Activated naive CD8-positive, alpha-beta T cell treated with anti-CD3 and anti-CD28 coated beads, Interleukin-2, amount 10 ng/mL, durations not matched to agents 7 days and 5 days (primary cell): ENCODE results near the gene TMEM214. TPM values are rescaled to one million over a fixed set of nuclear protein-coding genes. Genes with fewer than 3 reads are reported as not detected.

Experiments used
- ATAC-seq: fragments of 150-1000 bp; cut with Tn5 transposase; one replicate; pipeline ENCODE4 v1.10.0; 2021; ENCODE audit warnings: low read depth, moderate library complexity
- POLR2A ChIA-PET: fragments of 350-600 bp; sonication (Branson Sonifier 250); formaldehyde crosslinking; loops from one replicate; lab custom pipeline; 2021; ENCODE audit warnings: antibody characterized with exemption; lab: Charles Lee
- DNase-seq: peaks from one replicate; pipeline ENCODE4 v3.0.0; 2021
- H3K27ac Mint-ChIP-seq: one replicate; pipeline ENCODE4 v1.8.0; 2022; ENCODE audit warnings: mild to moderate bottlenecking, mixed read lengths
- H3K27me3 Mint-ChIP-seq: one replicate; pipeline ENCODE4 v1.8.0; 2022; ENCODE audit warnings: mild to moderate bottlenecking, moderate library complexity, mixed read lengths
- H3K36me3 Mint-ChIP-seq: one replicate; pipeline ENCODE4 v1.8.0; 2021; ENCODE audit warnings: mild to moderate bottlenecking, mixed read lengths
- H3K4me1 Mint-ChIP-seq: one replicate; pipeline ENCODE4 v1.8.0; 2021; ENCODE audit warnings: mixed read lengths
- H3K4me3 Mint-ChIP-seq: one replicate; pipeline ENCODE4 v1.8.0; 2022; ENCODE audit warnings: mild to moderate bottlenecking, moderate library complexity, mixed read lengths
- H3K9me3 Mint-ChIP-seq: one replicate; pipeline ENCODE4 v1.8.0; 2021; ENCODE audit warnings: mixed read lengths
- total RNA-seq, 2 experiments: library from RNA; stranded (reverse); gene quantifications; one replicate each; pipeline ENCODE4 v1.2.3, GENCODE V29; 2021

The TMEM214 gene
- total RNA-seq, 2 experiments from 2014 or later = 68.1 to 70.8 TPM

GRCh38 chr2:27038631-27039339 lies 6.0 kb downstream of the TMEM214 start:
- no peak for DNase-seq
- Mint-ChIP-seq H3K27me3 (no peaks in the 10 kb centered on the region), H3K36me3 (peaks cover 12% of the 10 kb centered on the region), H3K27ac (no peak overlapping the region), H3K4me1 (peaks cover 8% of the 10 kb centered on the region), H3K4me3 (no peak overlapping the region), H3K9me3 (no peaks in the 10 kb centered on the region)
- POLR2A ChIA-PET = no interaction called here
- ATAC-seq = no peak

GRCh38 chr2:27039426-27039825 lies 6.7 kb downstream of the TMEM214 start:
- Mint-ChIP-seq H3K4me1 (peaks cover 2% of the 10 kb centered on the region), H3K4me3 (no peak overlapping the region), H3K36me3 (peaks cover 10% of the 10 kb centered on the region), H3K27me3 (no peaks in the 10 kb centered on the region), H3K27ac (no peak overlapping the region), H3K9me3 (no peaks in the 10 kb centered on the region)
- ATAC-seq = no peak
- no peak for DNase-seq
- POLR2A ChIA-PET = no interaction called here

- Mint-ChIP-seq H3K27ac (no peak overlapping the region), H3K4me1 (peaks cover 2% of the 10 kb centered on the region), H3K9me3 (no peaks in the 10 kb centered on the region), H3K4me3 (no peak overlapping the region), H3K27me3 (no peaks in the 10 kb centered on the region), H3K36me3 (peaks cover 10% of the 10 kb centered on the region)
- no peak for ATAC-seq
- POLR2A ChIA-PET = no interaction called here
- no peak for DNase-seq
Observed at GRCh38 chr2:27039871-27040270, 7.1 kb downstream of the TMEM214 start.

- no peak for ATAC-seq
- Mint-ChIP-seq H3K4me1 (peaks cover 2% of the 10 kb centered on the region), H3K4me3 (no peak overlapping the region), H3K36me3 (peaks cover 10% of the 10 kb centered on the region), H3K27me3 (no peaks in the 10 kb centered on the region), H3K9me3 (no peaks in the 10 kb centered on the region), H3K27ac (no peak overlapping the region)
- POLR2A ChIA-PET = no interaction called here
- DNase-seq = no peak
Observed at GRCh38 chr2:27040282-27040681, 7.5 kb downstream of the TMEM214 start.

- H3K36me3 Mint-ChIP-seq = peaks cover 8% of the 10 kb centered on the region
- H3K9me3 Mint-ChIP-seq = no peaks in the 10 kb centered on the region
- H3K27ac Mint-ChIP-seq = no peak overlapping the region
- no peaks in the 10 kb centered on the region for H3K27me3 Mint-ChIP-seq
- ATAC-seq = no peak
- POLR2A ChIA-PET = interaction anchor here (1.2 kb wide), 1 partner anchor 9 kb away, joined by 4 read pairs; the partner anchor contains the start of gene AGBL5
- no peak overlapping the region for H3K4me3 Mint-ChIP-seq
- H3K4me1 Mint-ChIP-seq = peaks cover 5% of the 10 kb centered on the region
- no peak for DNase-seq
Observed at GRCh38 chr2:27041752-27042151, 9.0 kb downstream of the TMEM214 start.

- H3K36me3 Mint-ChIP-seq = peaks cover 6% of the 10 kb centered on the region
- H3K9me3 Mint-ChIP-seq = no peaks in the 10 kb centered on the region
- H3K4me3 Mint-ChIP-seq = no peak overlapping the region
- H3K27me3 Mint-ChIP-seq = no peaks in the 10 kb centered on the region
- H3K4me1 Mint-ChIP-seq = peaks cover 5% of the 10 kb centered on the region
- no peak overlapping the region for H3K27ac Mint-ChIP-seq
- no peak for ATAC-seq
- POLR2A ChIA-PET = interaction anchor here (1.2 kb wide), 1 partner anchor 9 kb away, joined by 4 read pairs; the partner anchor contains the start of gene AGBL5
- DNase-seq = no peak
Observed at GRCh38 chr2:27042159-27042661, 9.4 kb downstream of the TMEM214 start.

GRCh38 chr2:27042985-27043634 lies 10.3 kb downstream of the TMEM214 start:
- Mint-ChIP-seq H3K4me3 (no peak overlapping the region), H3K27me3 (no peaks in the 10 kb centered on the region), H3K9me3 (no peaks in the 10 kb centered on the region), H3K4me1 (peaks cover 7% of the 10 kb centered on the region), H3K36me3 (peaks cover 6% of the 10 kb centered on the region), H3K27ac (no peak overlapping the region)
- POLR2A ChIA-PET = interaction anchor here (1.0 kb wide), 1 partner anchor 22 kb away, joined by 3 read pairs; no protein-coding TSS in a partner anchor
- DNase-seq (no peak), ATAC-seq (no peak)

- Mint-ChIP-seq H3K27me3 (peaks cover 4% of the 10 kb centered on the region), H3K4me1 (peaks cover 29% of the 10 kb centered on the region), H3K36me3 (peaks cover 6% of the 10 kb centered on the region), H3K27ac (peak overlapping the region; percentile 99), H3K9me3 (peaks cover 4% of the 10 kb centered on the region), H3K4me3 (peak overlapping the region; percentile 97)
- ATAC-seq (peak; percentile 20), DNase-seq (peak; percentile 74)
- POLR2A ChIA-PET = interaction anchor here (1.0 to 5.5 kb wide), 9 partner anchors 12 to 360 kb away, joined by 3 to 92 read pairs (median 7); partner anchors contain the start of genes ATRAID, KHK, OST4 and PPM1G
Observed at GRCh38 chr2:27049422-27050280, 16.9 kb downstream of the TMEM214 start.

- Mint-ChIP-seq H3K27ac (peak overlapping the region; percentile 99), H3K4me1 (peaks cover 28% of the 10 kb centered on the region), H3K36me3 (peaks cover 12% of the 10 kb centered on the region), H3K27me3 (peaks cover 4% of the 10 kb centered on the region), H3K4me3 (peak overlapping the region; percentile 97), H3K9me3 (peaks cover 4% of the 10 kb centered on the region)
- DNase-seq (peak; percentile 93), ATAC-seq (peak; percentile 60)
- POLR2A ChIA-PET = interaction anchor here (0.6 to 5.5 kb wide), 18 partner anchors 9 to 359 kb away, joined by 3 to 92 read pairs (median 5); partner anchors contain the start of genes ATRAID, KHK, MPV17 and OST4
Observed at GRCh38 chr2:27050281-27050995, 17.7 kb downstream of the TMEM214 start.

- POLR2A ChIA-PET = interaction anchor here (0.6 to 5.5 kb wide), 20 partner anchors 9 to 526 kb away, joined by 3 to 92 read pairs (median 4); partner anchors contain the start of genes ATRAID, KHK, MPV17 and OST4
- H3K4me3 Mint-ChIP-seq = peak within 1 kb of the TSS; percentile 97
- H3K9me3 Mint-ChIP-seq = peaks cover 4% of the 10 kb centered on the region
- H3K4me1 Mint-ChIP-seq = peaks cover 26% of the 10 kb centered on the region
- peak; percentile 77 for ATAC-seq
- peaks cover 13% of the 10 kb centered on the region for H3K36me3 Mint-ChIP-seq
- peak within 1 kb of the TSS; percentile 99 for H3K27ac Mint-ChIP-seq
- H3K27me3 Mint-ChIP-seq = peaks cover 4% of the 10 kb centered on the region
- peak; percentile 95 for DNase-seq
Observed at GRCh38 chr2:27050996-27051901, 18.5 kb downstream of the TMEM214 start, which contains the start of gene AGBL5. Gene AGBL5 (plus strand): TSS chr2:27051668. CDS start chr2:27052959, 1,291 bp downstream.

- H3K36me3 Mint-ChIP-seq = peaks cover 15% of the 10 kb centered on the region
- POLR2A ChIA-PET = interaction anchor here (0.6 to 5.5 kb wide), 12 partner anchors 11 to 526 kb away, joined by 3 to 92 read pairs (median 8); partner anchors contain the start of genes ATRAID, KHK, MPV17 and OST4
- ATAC-seq (no peak), DNase-seq (no peak)
- H3K9me3 Mint-ChIP-seq = peaks cover 4% of the 10 kb centered on the region
- peak overlapping the region; percentile 83 for H3K27ac Mint-ChIP-seq
- peak overlapping the region; percentile 90 for H3K4me3 Mint-ChIP-seq
- peaks cover 4% of the 10 kb centered on the region for H3K27me3 Mint-ChIP-seq
- peaks cover 26% of the 10 kb centered on the region for H3K4me1 Mint-ChIP-seq
Observed at GRCh38 chr2:27051902-27052645, 19.3 kb downstream of the TMEM214 start.
